Natural killer cell treated with Interleukin-12 subunit alpha and Interleukin-12 subunit beta and Interleukin-15 and Interleukin-18, amount 100 ng/mL, for 72 hours (primary cell): ENCODE results near the gene DOCK1. TPM values are rescaled to one million over a fixed set of nuclear protein-coding genes. Genes with fewer than 3 reads are reported as not detected.
A peak's percentile ranks its signal among the peaks of the same experiment; 100 is the strongest.

Experiments
- ATAC-seq, 2 donors: fragments of 150-1000 bp; cut with Tn5 transposase in 1 of 2; sonication (Bioruptor Pico), chemical (Tn5 transposase) in 1 of 2; 2 replicates each; pipeline ENCODE4 v1.10.0; 2021
- DNase-seq: peaks from one replicate; pipeline ENCODE4 v3.0.0; 2022; ENCODE audit warnings: low spot score
- H3K27ac Mint-ChIP-seq, 2 donors: 1 replicate in 1 of 2; 2 replicates in 1 of 2; pipeline ENCODE4 v1.8.0; 2022; ENCODE audit warnings: mixed read lengths in 2 of 2, mild to moderate bottlenecking in 1 of 2, moderate library complexity in 1 of 2
- H3K27me3 Mint-ChIP-seq, 2 donors: 1 replicate in 1 of 2; 2 replicates in 1 of 2; pipeline ENCODE4 v1.8.0; 2022; ENCODE audit warnings: mixed read lengths in 2 of 2
- H3K36me3 Mint-ChIP-seq: one replicate; pipeline ENCODE4 v1.8.0; 2022; ENCODE audit warnings: mixed read lengths
- H3K4me1 Mint-ChIP-seq, 2 donors: 1 replicate in 1 of 2; 2 replicates in 1 of 2; pipeline ENCODE4 v1.8.0; 2022; ENCODE audit warnings: low read depth in 2 of 2, mixed read lengths in 2 of 2, mild to moderate bottlenecking in 1 of 2
- H3K4me3 Mint-ChIP-seq: one replicate; pipeline ENCODE4 v1.8.0; 2022; ENCODE audit warnings: mixed read lengths
- H3K9me3 Mint-ChIP-seq: 2 replicates; pipeline ENCODE4 v1.8.0; 2022; ENCODE audit warnings: mixed read lengths
- total RNA-seq, 2 donors: library from RNA; stranded (reverse); gene quantifications; one replicate each; pipeline ENCODE4 v1.2.3, GENCODE V29; 2022

Gene DOCK1
- total RNA-seq, 2 donors from 2014 or later, result 0.28 to 1.3 TPM

- peaks cover 0 to 7% of the 10 kb centered on the region in 2 donors for H3K4me1 Mint-ChIP-seq
- ATAC-seq (no peak), DNase-seq (no peak)
- no peak overlapping the region for H3K27ac Mint-ChIP-seq
- H3K4me3 Mint-ChIP-seq, result no peak overlapping the region
- H3K27me3 Mint-ChIP-seq, result peaks cover 0 to 5% of the 10 kb centered on the region in 2 donors
- no peaks in the 10 kb centered on the region for H3K36me3 Mint-ChIP-seq
- no peaks in the 10 kb centered on the region for H3K9me3 Mint-ChIP-seq
Observed at GRCh38 chr10:127351542-127351941, 446.3 kb downstream of the DOCK1 start.

GRCh38 chr10:127353544-127353943 is 448.3 kb downstream of the DOCK1 start:
- Mint-ChIP-seq H3K36me3 (no peaks in the 10 kb centered on the region), H3K27me3 (peaks cover 0 to 5% of the 10 kb centered on the region in 2 donors), H3K9me3 (no peaks in the 10 kb centered on the region), H3K4me1 (peaks cover 0 to 3% of the 10 kb centered on the region in 2 donors), H3K4me3 (no peak overlapping the region), H3K27ac (no peak overlapping the region)
- DNase-seq, result no peak
- no peak for ATAC-seq

- DNase-seq, result no peak
- Mint-ChIP-seq H3K36me3 (no peaks in the 10 kb centered on the region), H3K4me3 (no peak overlapping the region), H3K27me3 (peaks cover 0 to 5% of the 10 kb centered on the region in 2 donors), H3K9me3 (no peaks in the 10 kb centered on the region), H3K4me1 (peaks cover 0 to 3% of the 10 kb centered on the region in 2 donors), H3K27ac (no peak overlapping the region)
- no peak for ATAC-seq
Observed at GRCh38 chr10:127354255-127354654, 449.0 kb downstream of the DOCK1 start.

GRCh38 chr10:127354992-127355391 is 449.8 kb downstream of the DOCK1 start:
- Mint-ChIP-seq H3K27ac (no peak overlapping the region), H3K9me3 (no peaks in the 10 kb centered on the region), H3K27me3 (peaks cover 0 to 2% of the 10 kb centered on the region in 2 donors), H3K4me3 (no peak overlapping the region), H3K36me3 (no peaks in the 10 kb centered on the region), H3K4me1 (peaks cover 0 to 3% of the 10 kb centered on the region in 2 donors)
- ATAC-seq, result no peak
- no peak for DNase-seq

GRCh38 chr10:127356360-127356759 is 451.1 kb downstream of the DOCK1 start:
- Mint-ChIP-seq H3K36me3 (no peaks in the 10 kb centered on the region), H3K27ac (no peak overlapping the region), H3K27me3 (peaks cover 0 to 2% of the 10 kb centered on the region in 2 donors), H3K4me1 (peaks cover 0 to 5% of the 10 kb centered on the region in 2 donors), H3K9me3 (no peaks in the 10 kb centered on the region), H3K4me3 (no peak overlapping the region)
- ATAC-seq (peak in 1 of 2 donors; percentile 32), DNase-seq (no peak)

DNA sequence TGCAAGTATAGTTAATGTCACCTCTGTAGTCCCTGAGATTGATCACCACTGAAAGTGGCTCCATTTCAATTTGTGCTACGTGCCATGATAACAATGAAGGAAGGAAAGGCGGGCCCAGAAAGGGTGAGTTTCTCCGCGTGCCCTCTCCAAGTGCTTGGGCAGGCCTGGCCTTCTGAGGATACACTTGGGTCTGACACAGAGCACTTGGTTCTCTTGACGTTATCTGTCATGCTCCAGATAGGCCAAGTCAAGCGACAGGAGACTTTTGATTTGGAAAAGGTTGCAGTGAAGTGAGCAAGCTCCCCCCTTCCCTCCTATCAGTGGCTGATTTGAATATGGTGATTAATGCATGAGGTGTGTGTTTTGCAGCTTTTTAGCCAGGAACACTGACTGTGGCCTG is 452.0 kb downstream of the DOCK1 start:
- DNase-seq, result no peak
- Mint-ChIP-seq H3K36me3 (no peaks in the 10 kb centered on the region), H3K4me1 (peaks cover 0 to 5% of the 10 kb centered on the region in 2 donors), H3K27ac (no peak overlapping the region), H3K27me3 (peaks cover 0 to 2% of the 10 kb centered on the region in 2 donors), H3K4me3 (no peak overlapping the region), H3K9me3 (no peaks in the 10 kb centered on the region)
- no peak for ATAC-seq

DNA sequence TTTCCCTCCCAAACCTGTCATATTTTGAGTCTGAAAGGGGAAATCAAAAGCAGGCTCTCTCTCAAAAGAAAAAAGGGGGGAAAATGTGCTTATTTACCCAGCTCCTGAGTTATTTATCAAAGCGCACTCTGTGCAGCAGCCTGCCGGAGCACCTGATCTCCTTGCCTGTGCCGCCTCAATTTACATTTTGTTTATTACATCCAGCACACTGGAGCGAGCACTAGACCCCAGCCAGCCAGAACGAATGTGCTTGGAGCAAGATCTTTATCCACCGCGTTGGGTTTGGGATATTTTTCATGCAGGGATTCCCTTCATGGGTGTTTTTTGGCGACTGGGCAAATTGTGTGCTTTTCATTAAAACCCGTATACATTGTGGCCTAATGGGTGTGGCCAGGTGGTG is 453.1 kb downstream of the DOCK1 start:
- DNase-seq (no peak), ATAC-seq (no peak)
- Mint-ChIP-seq H3K27ac (no peak overlapping the region), H3K4me3 (no peak overlapping the region), H3K27me3 (peaks cover 0 to 5% of the 10 kb centered on the region in 2 donors), H3K36me3 (no peaks in the 10 kb centered on the region), H3K9me3 (no peaks in the 10 kb centered on the region), H3K4me1 (peaks cover 0 to 5% of the 10 kb centered on the region in 2 donors)

DNA sequence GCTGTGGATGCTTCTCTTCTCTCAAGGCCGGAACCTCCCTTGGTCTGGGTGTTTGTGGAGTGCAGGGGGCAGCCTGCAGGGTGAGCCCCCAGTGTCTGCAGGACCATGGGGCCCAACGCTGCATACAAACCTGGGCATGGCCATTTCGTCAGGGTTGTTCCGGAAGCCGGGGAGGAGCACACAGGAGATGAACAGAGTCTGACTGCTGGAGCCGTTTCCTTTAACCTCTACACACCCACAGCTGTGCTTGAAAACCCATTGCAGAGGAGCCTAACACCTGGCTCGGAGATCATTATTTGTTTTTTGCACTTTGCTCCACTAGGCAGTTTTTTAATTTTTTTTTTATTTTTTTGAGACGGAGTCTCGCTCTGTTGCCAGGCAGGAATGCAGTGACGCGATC is 458.8 kb downstream of the DOCK1 start:
- no peak for DNase-seq
- Mint-ChIP-seq H3K27me3 (peaks cover 8 to 9% of the 10 kb centered on the region in 2 donors), H3K4me3 (no peak overlapping the region), H3K36me3 (no peaks in the 10 kb centered on the region), H3K27ac (no peak overlapping the region), H3K9me3 (no peaks in the 10 kb centered on the region), H3K4me1 (peaks cover 0 to 3% of the 10 kb centered on the region in 2 donors)
- no peak for ATAC-seq

DNA sequence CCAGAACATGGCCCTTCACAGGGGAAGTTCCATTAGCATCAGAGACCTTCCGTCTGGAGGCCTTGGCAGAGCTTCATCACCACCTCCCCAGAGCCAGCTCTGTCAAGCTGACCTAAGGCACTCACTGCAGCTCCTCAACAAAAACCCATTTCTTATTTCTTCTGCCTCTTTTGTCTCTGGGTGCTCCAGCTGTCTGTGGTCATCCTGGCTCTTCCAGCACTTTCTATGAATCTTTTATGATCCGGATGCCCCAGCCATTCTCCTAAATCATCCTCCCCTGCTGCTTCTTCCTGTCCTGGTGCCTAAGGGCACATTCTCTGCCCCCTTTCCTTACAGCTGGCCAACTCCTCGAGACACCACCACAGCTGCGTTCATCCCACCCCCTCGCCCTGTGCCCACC is 462.9 kb downstream of the DOCK1 start:
- H3K27ac Mint-ChIP-seq, result no peak overlapping the region
- H3K4me3 Mint-ChIP-seq, result no peak overlapping the region
- no peaks in the 10 kb centered on the region for H3K9me3 Mint-ChIP-seq
- no peaks in the 10 kb centered on the region for H3K36me3 Mint-ChIP-seq
- DNase-seq (no peak), ATAC-seq (no peak)
- H3K4me1 Mint-ChIP-seq, result no peaks in the 10 kb centered on the region
- peaks cover 14 to 22% of the 10 kb centered on the region in 2 donors for H3K27me3 Mint-ChIP-seq

GRCh38 chr10:127368929-127369328 is 463.7 kb downstream of the DOCK1 start:
- Mint-ChIP-seq H3K9me3 (no peaks in the 10 kb centered on the region), H3K27me3 (peaks cover 16 to 22% of the 10 kb centered on the region in 2 donors), H3K4me3 (no peak overlapping the region), H3K36me3 (no peaks in the 10 kb centered on the region), H3K4me1 (no peaks in the 10 kb centered on the region), H3K27ac (no peak overlapping the region)
- ATAC-seq, result no peak
- no peak for DNase-seq

DNA sequence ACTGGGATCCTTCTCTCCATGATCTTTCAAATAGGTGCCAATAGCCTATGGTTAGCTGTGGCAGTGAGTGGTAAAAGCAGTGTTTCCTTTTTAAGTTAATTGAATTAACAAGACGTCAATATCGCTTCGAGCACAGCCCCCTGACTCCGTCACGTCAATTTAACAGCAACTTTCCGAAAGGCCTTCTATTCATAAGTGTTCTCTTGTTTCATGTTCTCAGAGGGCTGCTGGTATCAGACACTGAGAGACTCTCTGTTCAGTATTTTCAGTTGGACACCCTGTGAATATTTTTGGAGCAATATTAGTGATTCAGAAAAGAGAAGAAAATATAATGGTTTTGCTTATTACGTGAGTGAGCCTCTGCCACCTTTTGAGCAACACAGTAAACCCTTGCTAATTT is 465.4 kb downstream of the DOCK1 start:
- Mint-ChIP-seq H3K4me1 (no peaks in the 10 kb centered on the region), H3K36me3 (no peaks in the 10 kb centered on the region), H3K9me3 (no peaks in the 10 kb centered on the region), H3K4me3 (no peak overlapping the region), H3K27ac (no peak overlapping the region), H3K27me3 (peaks cover 21 to 26% of the 10 kb centered on the region in 2 donors)
- no peak for DNase-seq
- ATAC-seq, result no peak

DNA sequence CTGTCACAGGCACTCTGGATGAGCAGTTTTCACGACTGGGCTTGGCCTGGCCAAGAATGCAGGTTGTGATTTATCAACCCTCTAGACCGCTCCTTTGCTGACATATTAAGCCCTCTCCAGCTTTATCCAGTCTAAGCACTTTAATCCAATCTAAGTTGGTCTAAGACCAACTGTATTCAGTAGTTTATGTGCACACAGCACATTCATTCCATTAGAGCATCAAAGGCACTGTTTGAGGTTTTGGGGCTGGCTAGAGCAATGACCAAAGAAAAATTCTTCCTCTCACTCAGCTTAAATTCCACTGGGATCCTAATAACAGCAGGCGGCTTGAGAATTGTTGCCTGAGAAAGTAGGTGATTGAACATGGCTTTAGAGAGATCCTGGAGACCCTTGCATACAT is 467.1 kb downstream of the DOCK1 start:
- Mint-ChIP-seq H3K36me3 (no peaks in the 10 kb centered on the region), H3K9me3 (no peaks in the 10 kb centered on the region), H3K4me3 (no peak overlapping the region), H3K4me1 (no peaks in the 10 kb centered on the region), H3K27me3 (peaks cover 21 to 29% of the 10 kb centered on the region in 2 donors), H3K27ac (no peak overlapping the region)
- no peak for DNase-seq
- ATAC-seq, result no peak

DNA sequence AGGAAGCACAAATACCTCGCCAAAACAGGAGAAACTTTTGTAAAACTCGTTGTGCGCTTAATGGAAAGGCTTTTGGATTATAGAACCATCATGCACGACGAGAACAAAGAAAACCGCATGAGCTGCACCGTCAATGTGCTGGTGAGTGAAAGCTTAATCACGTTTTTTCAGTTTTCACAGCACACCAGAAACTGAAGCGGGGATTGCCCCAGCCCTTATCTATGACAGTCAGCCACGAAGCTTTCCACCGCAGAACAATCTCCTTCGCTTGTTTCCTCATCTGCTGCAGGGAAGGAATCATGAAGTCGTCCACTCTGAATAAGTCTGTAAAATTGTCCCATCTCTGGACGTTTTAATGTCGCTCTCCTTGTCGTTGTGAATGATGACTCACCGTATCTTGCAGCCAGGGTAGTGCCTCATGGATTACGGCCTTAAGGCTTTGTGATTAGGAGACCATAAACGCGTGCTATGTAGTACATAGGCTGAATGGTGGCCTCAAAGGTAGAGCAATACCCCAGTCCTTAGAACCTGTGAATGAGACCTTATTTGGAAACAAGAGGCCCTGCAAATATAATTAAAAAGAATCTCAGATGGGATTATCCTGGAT is 468.9 kb downstream of the DOCK1 start:
- Mint-ChIP-seq H3K9me3 (no peaks in the 10 kb centered on the region), H3K36me3 (no peaks in the 10 kb centered on the region), H3K4me3 (no peak overlapping the region), H3K27ac (no peak overlapping the region), H3K4me1 (no peaks in the 10 kb centered on the region), H3K27me3 (peaks cover 21 to 29% of the 10 kb centered on the region in 2 donors)
- no peak for ATAC-seq
- no peak for DNase-seq

GRCh38 chr10:127374901-127375300 is 469.7 kb downstream of the DOCK1 start:
- peaks cover 21 to 29% of the 10 kb centered on the region in 2 donors for H3K27me3 Mint-ChIP-seq
- H3K9me3 Mint-ChIP-seq, result no peaks in the 10 kb centered on the region
- H3K4me3 Mint-ChIP-seq, result no peak overlapping the region
- DNase-seq (no peak), ATAC-seq (no peak)
- H3K36me3 Mint-ChIP-seq, result no peaks in the 10 kb centered on the region
- H3K27ac Mint-ChIP-seq, result no peak overlapping the region
- no peaks in the 10 kb centered on the region for H3K4me1 Mint-ChIP-seq

GRCh38 chr10:127375461-127375860 is 470.2 kb downstream of the DOCK1 start:
- no peaks in the 10 kb centered on the region for H3K4me1 Mint-ChIP-seq
- H3K9me3 Mint-ChIP-seq, result no peaks in the 10 kb centered on the region
- H3K27ac Mint-ChIP-seq, result no peak overlapping the region
- no peak for DNase-seq
- H3K4me3 Mint-ChIP-seq, result no peak overlapping the region
- H3K36me3 Mint-ChIP-seq, result no peaks in the 10 kb centered on the region
- H3K27me3 Mint-ChIP-seq, result peaks cover 20 to 29% of the 10 kb centered on the region in 2 donors
- ATAC-seq, result no peak
